ENCODE results near the gene ARRDC1. TPM values are rescaled to one million over a fixed set of nuclear protein-coding genes. Genes with fewer than 3 reads are reported as not detected.
A peak's percentile ranks its signal among the peaks of the same experiment; 100 is the strongest.

The ARRDC1 gene
- total and polyA plus RNA-seq, 4 experiments from 2014 or later: 54.3 to 86.2 (median 70.8) TPM

- no peaks in the 10 kb centered on the region for H3K27me3 Mint-ChIP-seq
- ChIA-PET CTCF (ENCODE audit: partially characterized antibody) (no interaction called here), POLR2A (ENCODE audit: partially characterized antibody) (interaction anchor here (2.1 kb wide), 1 partner anchor 20 kb away, joined by 6 read pairs; the partner anchor contains the start of gene EHMT1)
- intact Hi-C loops (cut with micrococcal nuclease): no loop called here
- H3K9me3 Mint-ChIP-seq: no peaks in the 10 kb centered on the region
- DNase-seq: no peak
- H3K27me3 ChIP-seq (ENCODE audit: insufficient read depth, low read length): no peaks in the 10 kb centered on the region
- peaks cover 11 to 27% of the 10 kb centered on the region in 2 donors for H3K36me3 Mint-ChIP-seq
- H3K4me3 ChIP-seq (ENCODE audit: low read length in 2 of 2): peak overlapping the region in 1 of 2 donors; percentile 2
- peak overlapping the region; percentile 42 for H3K27ac ChIP-seq (ENCODE audit: low read depth, low read length)
- H3K4me3 Mint-ChIP-seq: peak overlapping the region; percentile 65 to 87 (median 80)
- H3K4me1 ChIP-seq (ENCODE audit: insufficient read depth, low read length): peaks cover 29% of the 10 kb centered on the region
- no peaks in the 10 kb centered on the region for H3K9me3 ChIP-seq (ENCODE audit: control insufficient read depth in 1 of 2, low read length in 2 of 2)
- peak overlapping the region; percentile 56 to 97 (median 90) for H3K27ac Mint-ChIP-seq
- H3K4me1 Mint-ChIP-seq: peaks cover 33 to 66% (median 44%) of the 10 kb centered on the region in 4 donors
- peaks cover 4% of the 10 kb centered on the region for H3K36me3 ChIP-seq (ENCODE audit: insufficient read depth, low read length)
Measured at GRCh38 chr9:137638680-137639079, 33.2 kb downstream of the ARRDC1 start.

DNA sequence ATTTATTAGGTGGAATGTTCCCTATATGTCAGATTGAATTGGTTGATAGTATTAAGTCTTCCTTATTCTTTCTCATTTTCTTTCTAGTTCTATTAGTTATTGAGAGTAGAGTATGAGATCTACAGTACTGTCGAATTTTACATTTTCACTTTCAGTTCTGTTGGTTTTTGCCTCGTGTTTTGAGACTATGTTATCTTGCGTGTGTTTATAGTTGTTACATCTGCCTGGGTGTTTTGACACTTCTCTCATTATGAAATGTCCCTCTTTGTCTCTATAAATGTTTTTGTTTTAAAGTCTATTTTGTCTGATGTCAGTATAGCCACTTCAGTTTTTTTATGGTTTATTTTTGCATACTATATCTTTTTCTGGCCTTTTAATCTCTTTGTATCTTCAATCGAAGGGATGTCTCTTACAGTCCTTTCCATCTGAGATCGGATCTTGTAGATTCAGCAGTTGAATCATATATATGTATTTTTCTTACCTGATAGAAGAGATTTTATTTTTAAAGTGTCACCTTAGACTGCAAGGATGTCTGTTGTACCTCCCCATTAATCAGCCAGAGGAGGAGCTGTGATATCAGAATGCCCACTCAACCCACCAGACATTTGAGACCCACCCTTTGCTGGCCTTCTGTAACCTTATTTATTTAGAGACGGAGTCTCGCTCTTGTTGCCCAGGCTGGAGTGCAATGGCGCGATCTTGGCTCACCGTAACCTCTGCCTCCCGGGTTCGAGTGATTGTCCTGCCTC is 34.0 kb downstream of the ARRDC1 start:
- H3K36me3 Mint-ChIP-seq: peaks cover 14 to 31% of the 10 kb centered on the region in 2 donors
- no peaks in the 10 kb centered on the region for H3K9me3 Mint-ChIP-seq
- peak overlapping the region; percentile 80 to 97 (median 90) for H3K27ac Mint-ChIP-seq
- H3K9me3 ChIP-seq (ENCODE audit: control insufficient read depth in 1 of 2, low read length in 2 of 2): no peaks in the 10 kb centered on the region
- H3K4me1 Mint-ChIP-seq: peaks cover 30 to 63% (median 40%) of the 10 kb centered on the region in 4 donors
- peak overlapping the region; percentile 42 for H3K27ac ChIP-seq (ENCODE audit: low read depth, low read length)
- peak overlapping the region in 1 of 2 donors; percentile 2 for H3K4me3 ChIP-seq (ENCODE audit: low read length in 2 of 2)
- intact Hi-C loops (cut with micrococcal nuclease): no loop called here
- H3K4me1 ChIP-seq (ENCODE audit: insufficient read depth, low read length): peaks cover 29% of the 10 kb centered on the region
- H3K36me3 ChIP-seq (ENCODE audit: insufficient read depth, low read length): peaks cover 4% of the 10 kb centered on the region
- DNase-seq: peak in 4 of 5 donors; percentile 22 to 40 (median 25)
- ChIA-PET POLR2A (ENCODE audit: partially characterized antibody) (interaction anchor here (0.8 to 1.4 kb wide), 4 partner anchors 10 to 20 kb away, joined by 3 read pairs; partner anchors contain the start of gene EHMT1), CTCF (ENCODE audit: partially characterized antibody) (interaction anchor here (1.0 to 1.3 kb wide), 2 partner anchors 10 kb away, joined by 3 read pairs; no protein-coding TSS in a partner anchor)
- H3K4me3 Mint-ChIP-seq: peak overlapping the region; percentile 75 to 87 (median 80)
- H3K27me3 Mint-ChIP-seq: no peaks in the 10 kb centered on the region
- no peaks in the 10 kb centered on the region for H3K27me3 ChIP-seq (ENCODE audit: insufficient read depth, low read length)

DNA sequence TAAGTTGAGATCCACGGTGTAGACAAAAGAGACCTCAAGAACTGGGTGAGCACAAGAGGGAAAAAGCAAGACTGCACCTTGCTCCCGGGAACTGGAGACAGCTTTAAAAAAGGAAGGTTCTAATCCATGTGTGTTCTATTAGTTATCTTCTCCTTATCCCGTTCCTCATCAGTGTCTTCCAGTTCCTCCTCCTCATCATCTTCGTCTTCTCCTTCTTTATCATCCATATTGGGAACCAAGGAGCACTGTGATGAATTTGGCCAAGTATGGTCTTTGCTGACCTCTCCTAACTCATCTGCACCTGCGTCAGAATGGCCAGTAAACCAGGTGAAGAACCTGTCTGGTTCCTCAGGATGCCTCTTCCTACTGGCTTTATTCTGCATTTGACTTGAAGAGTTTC is 35.4 kb downstream of the ARRDC1 start:
- Mint-ChIP-seq H3K27me3 (no peaks in the 10 kb centered on the region), H3K4me1 (peaks cover 30 to 70% (median 43%) of the 10 kb centered on the region in 4 donors), H3K4me3 (peak overlapping the region in 2 of 8 donors; percentile 20 to 21), H3K27ac (peak overlapping the region in 6 of 7 donors; percentile 36 to 77 (median 52)), H3K9me3 (no peaks in the 10 kb centered on the region), H3K36me3 (peaks cover 14 to 36% of the 10 kb centered on the region in 2 donors)
- no peaks in the 10 kb centered on the region for H3K9me3 ChIP-seq (ENCODE audit: control insufficient read depth in 1 of 2, low read length in 2 of 2)
- intact Hi-C loops (cut with micrococcal nuclease): no loop called here
- POLR2A ChIA-PET (ENCODE audit: partially characterized antibody): no interaction called here
- H3K27me3 ChIP-seq (ENCODE audit: insufficient read depth, low read length): no peaks in the 10 kb centered on the region
- CTCF ChIA-PET (ENCODE audit: partially characterized antibody): interaction anchor here (1.3 kb wide), 1 partner anchor 8 kb away, joined by 3 read pairs; no protein-coding TSS in a partner anchor
- DNase-seq: no peak
- no peak overlapping the region for H3K4me3 ChIP-seq (ENCODE audit: low read length in 2 of 2)
- H3K4me1 ChIP-seq (ENCODE audit: insufficient read depth, low read length): peaks cover 29% of the 10 kb centered on the region
- peaks cover 4% of the 10 kb centered on the region for H3K36me3 ChIP-seq (ENCODE audit: insufficient read depth, low read length)
- H3K27ac ChIP-seq (ENCODE audit: low read depth, low read length): no peak overlapping the region

DNA sequence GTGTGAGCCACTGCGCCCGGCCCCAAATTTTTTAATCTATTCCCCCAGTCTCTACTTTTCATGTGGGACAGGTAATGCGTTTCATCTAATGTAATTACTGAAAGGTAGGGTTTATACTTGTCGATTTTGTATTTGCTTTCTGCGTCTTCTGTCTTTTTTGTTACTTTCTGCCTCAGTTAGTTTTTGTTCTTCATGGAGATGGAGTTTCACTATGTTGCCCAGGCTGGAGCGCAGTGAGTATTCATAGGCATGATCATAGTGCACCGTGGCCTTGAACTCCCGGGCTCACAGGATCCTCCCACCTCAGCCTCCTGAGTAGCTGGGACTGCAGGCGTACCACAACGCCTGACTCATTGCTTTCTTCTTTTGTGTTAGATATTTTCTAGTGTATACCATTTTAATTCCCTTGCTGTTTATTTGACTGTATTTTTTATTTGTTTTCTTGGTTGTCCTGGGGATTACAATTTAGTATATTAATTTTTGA is 36.7 kb downstream of the ARRDC1 start:
- H3K27ac Mint-ChIP-seq: peak overlapping the region in 5 of 7 donors; percentile 1 to 73 (median 31)
- no peak overlapping the region for H3K4me3 ChIP-seq (ENCODE audit: low read length in 2 of 2)

GRCh38 chr9:137642892-137643291 is 37.4 kb downstream of the ARRDC1 start:
- H3K27ac Mint-ChIP-seq: no peak overlapping the region
- CTCF ChIA-PET (ENCODE audit: partially characterized antibody): no interaction called here
- Histone ChIP-seq H3K27me3 (ENCODE audit: insufficient read depth, low read length) (no peaks in the 10 kb centered on the region), H3K4me1 (ENCODE audit: insufficient read depth, low read length) (peaks cover 29% of the 10 kb centered on the region), H3K9me3 (ENCODE audit: control insufficient read depth in 1 of 2, low read length in 2 of 2) (no peaks in the 10 kb centered on the region), H3K27ac (ENCODE audit: low read depth, low read length) (no peak overlapping the region), H3K4me3 (ENCODE audit: low read length in 2 of 2) (no peak overlapping the region), H3K36me3 (ENCODE audit: insufficient read depth, low read length) (peaks cover 4% of the 10 kb centered on the region)
- no peak for DNase-seq
- no peaks in the 10 kb centered on the region for H3K9me3 Mint-ChIP-seq
- intact Hi-C loops (cut with micrococcal nuclease): no loop called here
- H3K4me3 Mint-ChIP-seq: no peak overlapping the region
- no peaks in the 10 kb centered on the region for H3K27me3 Mint-ChIP-seq
- POLR2A ChIA-PET (ENCODE audit: partially characterized antibody): no interaction called here
- H3K4me1 Mint-ChIP-seq: peaks cover 34 to 77% (median 49%) of the 10 kb centered on the region in 4 donors
- H3K36me3 Mint-ChIP-seq: peaks cover 22 to 43% of the 10 kb centered on the region in 2 donors

More for the DNA sequence above, 36.7 kb downstream of the ARRDC1 start:
- no peaks in the 10 kb centered on the region for H3K9me3 Mint-ChIP-seq
- Histone ChIP-seq H3K36me3 (ENCODE audit: insufficient read depth, low read length) (peaks cover 4% of the 10 kb centered on the region), H3K27ac (ENCODE audit: low read depth, low read length) (no peak overlapping the region), H3K4me1 (ENCODE audit: insufficient read depth, low read length) (peaks cover 29% of the 10 kb centered on the region), H3K9me3 (ENCODE audit: control insufficient read depth in 1 of 2, low read length in 2 of 2) (no peaks in the 10 kb centered on the region), H3K27me3 (ENCODE audit: insufficient read depth, low read length) (no peaks in the 10 kb centered on the region)
- H3K4me3 Mint-ChIP-seq: peak overlapping the region in 2 of 8 donors; percentile 12 to 32
- H3K4me1 Mint-ChIP-seq: peaks cover 36 to 76% (median 45%) of the 10 kb centered on the region in 4 donors
- CTCF ChIA-PET (ENCODE audit: partially characterized antibody): no interaction called here
- intact Hi-C loops (cut with micrococcal nuclease): no loop called here
- H3K27me3 Mint-ChIP-seq: no peaks in the 10 kb centered on the region
- peaks cover 22 to 41% of the 10 kb centered on the region in 2 donors for H3K36me3 Mint-ChIP-seq
- DNase-seq: no peak
- POLR2A ChIA-PET (ENCODE audit: partially characterized antibody): no interaction called here

- ChIA-PET POLR2A (ENCODE audit: partially characterized antibody) (interaction anchor here (0.8 kb wide), 1 partner anchor 21 kb away, joined by 3 read pairs; no protein-coding TSS in a partner anchor), CTCF (ENCODE audit: partially characterized antibody) (no interaction called here)
- Mint-ChIP-seq H3K9me3 (no peaks in the 10 kb centered on the region), H3K27me3 (no peaks in the 10 kb centered on the region), H3K4me3 (peak overlapping the region in 1 of 8 donors; percentile 4), H3K27ac (peak overlapping the region in 1 of 7 donors; percentile 29), H3K4me1 (peaks cover 35 to 75% (median 50%) of the 10 kb centered on the region in 4 donors), H3K36me3 (peaks cover 22 to 50% of the 10 kb centered on the region in 2 donors)
- intact Hi-C loops (cut with micrococcal nuclease): no loop called here
- Histone ChIP-seq H3K4me3 (ENCODE audit: low read length in 2 of 2) (no peak overlapping the region), H3K27ac (ENCODE audit: low read depth, low read length) (no peak overlapping the region), H3K27me3 (ENCODE audit: insufficient read depth, low read length) (no peaks in the 10 kb centered on the region), H3K36me3 (ENCODE audit: insufficient read depth, low read length) (peaks cover 4% of the 10 kb centered on the region), H3K4me1 (ENCODE audit: insufficient read depth, low read length) (peaks cover 18% of the 10 kb centered on the region), H3K9me3 (ENCODE audit: control insufficient read depth in 1 of 2, low read length in 2 of 2) (no peaks in the 10 kb centered on the region)
- DNase-seq: no peak
Measured at GRCh38 chr9:137643921-137644320, 38.4 kb downstream of the ARRDC1 start.

DNA sequence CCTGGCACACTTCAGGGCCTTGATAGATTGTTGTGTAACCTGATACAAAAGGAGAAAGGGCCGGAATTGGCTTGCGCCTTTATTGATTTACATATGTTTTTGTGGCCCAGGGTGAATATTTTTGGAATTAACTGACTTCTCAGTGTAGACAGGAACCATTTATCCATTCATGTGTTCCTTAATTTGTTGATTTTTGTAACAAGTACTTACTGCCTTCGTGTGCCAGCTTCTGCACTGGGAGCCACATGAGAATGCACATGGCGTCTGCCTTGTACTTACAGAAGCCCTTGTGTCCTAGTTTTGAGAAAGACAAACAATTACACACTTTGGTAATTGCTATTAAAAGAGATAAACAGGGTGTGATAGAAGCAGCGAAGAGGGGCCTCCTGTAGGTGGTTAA is 39.7 kb downstream of the ARRDC1 start:
- no peaks in the 10 kb centered on the region for H3K9me3 Mint-ChIP-seq
- ChIA-PET POLR2A (ENCODE audit: partially characterized antibody) (no interaction called here), CTCF (ENCODE audit: partially characterized antibody) (no interaction called here)
- H3K9me3 ChIP-seq (ENCODE audit: control insufficient read depth in 1 of 2, low read length in 2 of 2): no peaks in the 10 kb centered on the region
- H3K27me3 ChIP-seq (ENCODE audit: insufficient read depth, low read length): no peaks in the 10 kb centered on the region
- no peak overlapping the region for H3K27ac ChIP-seq (ENCODE audit: low read depth, low read length)
- no peaks in the 10 kb centered on the region for H3K27me3 Mint-ChIP-seq
- H3K27ac Mint-ChIP-seq: no peak overlapping the region
- intact Hi-C loops (cut with micrococcal nuclease): no loop called here
- no peak overlapping the region for H3K4me3 ChIP-seq (ENCODE audit: low read length in 2 of 2)
- peaks cover 12% of the 10 kb centered on the region for H3K4me1 ChIP-seq (ENCODE audit: insufficient read depth, low read length)
- DNase-seq: no peak
- peaks cover 4% of the 10 kb centered on the region for H3K36me3 ChIP-seq (ENCODE audit: insufficient read depth, low read length)
- peaks cover 28 to 74% (median 49%) of the 10 kb centered on the region in 4 donors for H3K4me1 Mint-ChIP-seq
- H3K36me3 Mint-ChIP-seq: peaks cover 26 to 50% of the 10 kb centered on the region in 2 donors
- no peak overlapping the region for H3K4me3 Mint-ChIP-seq
